GM12892 (cell line): Measurements from ENCODE around the gene INSR.
"Not testable (repeated sequence)": the region's sequence is repeated elsewhere in the genome, so short reads cannot be mapped to it uniquely, and the experiment has no call there.

ENCODE experiments used
- DNase-seq: peaks from one replicate; pipeline ENCODE4 v3.0.0; 2011; ENCODE audit not compliant: insufficient read length
- FAIRE-seq: peaks from 2 replicates; lab custom pipeline; 2011; peaks lifted over from hg19 to GRCh38; lab: Jason Lieb, UNC
- POLR2A ChIP-seq: IDR thresholded peaks from 2 replicates; pipeline ENCODE4 v1.6.1; 2011; ENCODE audit warnings: low read depth, low read length, control low read depth
- POLR2AphosphoS5 ChIP-seq: IDR thresholded peaks from 2 replicates; pipeline ENCODE4 v1.6.1; 2011; ENCODE audit warnings: low read depth, low read length, control low read depth
- TAF1 ChIP-seq: IDR thresholded peaks from 2 replicates; pipeline ENCODE4 v1.6.1; 2011; ENCODE audit warnings: low read depth, mild to moderate bottlenecking, control low read depth, low read length, borderline replicate concordance

INSR gene

DNA sequence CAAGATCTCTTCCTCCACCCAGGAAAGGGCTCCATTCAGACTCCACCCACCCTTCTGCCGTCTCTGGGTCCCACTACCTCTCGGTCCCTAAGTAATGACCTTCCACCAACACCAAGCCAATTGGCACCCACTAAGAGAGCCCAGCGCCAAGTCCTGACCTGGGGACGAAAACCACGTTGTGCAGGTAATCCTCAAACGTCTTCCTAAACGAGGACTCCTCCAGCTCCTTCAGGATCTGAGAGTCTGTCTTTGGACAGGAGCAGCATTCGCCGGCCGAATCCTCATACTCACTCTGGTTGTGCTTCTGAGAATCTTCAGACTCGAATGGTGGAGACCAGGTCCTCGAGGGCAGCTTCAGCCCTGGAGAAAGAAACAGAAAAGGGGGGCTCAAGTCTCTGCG is 141.6 kb downstream of the INSR start:
- no peak for DNase-seq
- FAIRE-seq: no peak
- TF ChIP-seq POLR2A (no peak), POLR2AphosphoS5 (no peak), TAF1 (no peak)

DNA sequence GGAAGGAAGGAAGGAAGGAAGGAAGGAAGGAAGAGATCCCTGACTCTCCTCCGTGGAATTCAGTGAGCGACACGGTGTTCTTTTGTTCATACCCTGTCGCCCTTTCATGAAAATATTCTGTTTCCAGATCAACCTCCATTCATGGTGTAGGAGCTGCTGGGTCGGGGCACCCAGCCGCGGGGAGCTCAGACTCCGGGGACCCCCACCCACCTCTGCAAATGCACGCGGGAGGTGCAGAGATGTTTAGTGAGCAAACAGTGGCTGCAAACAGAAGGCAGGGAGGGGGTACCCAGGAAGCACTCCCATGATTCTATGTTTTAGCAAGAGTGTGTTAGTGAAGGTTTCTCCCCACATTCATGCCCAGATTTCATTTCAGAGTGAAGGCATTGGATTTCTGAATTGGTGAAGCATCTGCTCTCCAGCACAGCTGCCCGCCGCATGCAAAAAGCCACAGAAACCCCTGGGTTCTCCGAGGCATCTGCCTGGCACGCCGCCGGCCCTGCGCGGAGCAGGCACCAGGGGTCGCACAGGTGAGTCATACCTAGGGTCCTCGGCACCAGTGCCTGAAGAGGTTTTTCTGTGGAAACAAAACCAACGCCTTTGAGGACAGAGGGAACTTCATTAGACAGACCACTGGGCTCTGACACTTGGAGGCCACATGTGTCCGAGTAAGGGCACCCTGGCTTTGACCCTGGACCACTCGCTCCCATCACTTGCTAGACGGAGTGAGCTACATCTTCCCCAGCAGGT is 144.1 kb downstream of the INSR start:
- DNase-seq (no peak), FAIRE-seq (no peak)
- TF ChIP-seq POLR2AphosphoS5 (no peak), TAF1 (no peak), POLR2A (no peak)

DNA sequence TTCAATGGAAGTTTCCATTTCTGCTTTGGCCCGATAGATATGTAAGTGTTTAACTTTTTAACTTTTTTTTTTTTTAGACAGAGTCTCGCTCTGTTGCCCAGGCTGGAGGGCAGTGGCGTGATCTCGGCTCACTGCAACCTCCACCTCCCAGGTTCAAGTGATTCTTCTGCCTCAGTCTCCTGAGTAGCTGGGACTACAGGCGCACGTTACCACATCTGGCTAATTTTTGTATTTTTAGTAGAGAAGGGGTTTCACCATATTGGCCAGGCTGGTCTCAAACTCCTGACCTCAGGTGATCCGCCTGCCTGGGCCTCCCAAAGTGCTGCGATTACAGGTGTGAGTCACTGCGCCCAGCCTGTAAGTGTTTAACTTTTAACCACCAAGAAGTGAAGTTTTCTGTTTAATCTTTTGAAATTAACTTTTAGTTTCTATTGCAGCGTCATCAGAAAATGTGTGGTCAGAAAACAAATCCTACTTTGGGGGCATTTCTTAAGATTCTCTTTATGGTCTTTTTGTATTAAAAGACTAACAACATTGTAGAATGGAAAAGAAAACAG is 147.0 kb downstream of the INSR start:
- FAIRE-seq, DNase-seq: not testable (repeated sequence)

GRCh38 chr19:7146086-7146485 is 148.1 kb downstream of the INSR start:
- FAIRE-seq, DNase-seq: not testable (repeated sequence)

DNA sequence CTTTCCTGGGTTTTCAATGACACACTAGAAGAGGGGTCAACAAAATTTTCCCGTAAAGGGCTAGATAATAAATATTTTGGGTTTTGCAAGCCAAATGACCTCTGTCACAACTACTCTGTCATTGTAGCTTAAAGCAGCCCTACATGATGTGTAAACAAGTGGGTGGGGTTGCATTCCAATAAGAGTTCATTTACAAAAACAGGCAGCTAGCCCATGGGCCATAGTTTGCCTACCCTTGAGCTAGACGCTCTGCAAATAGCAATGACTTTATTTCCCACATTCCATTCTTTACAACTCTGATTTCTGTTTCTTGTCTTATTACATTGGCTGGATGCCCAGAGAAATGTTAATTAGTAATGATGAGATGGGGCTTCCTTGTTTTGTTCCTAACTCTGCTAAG is 148.7 kb downstream of the INSR start:
- no peak for DNase-seq
- TF ChIP-seq TAF1: no peak
- no peak for TF ChIP-seq POLR2AphosphoS5
- TF ChIP-seq POLR2A: no peak
- no peak for FAIRE-seq

- TF ChIP-seq POLR2AphosphoS5 (no peak), POLR2A (no peak), TAF1 (no peak)
- FAIRE-seq (no peak), DNase-seq (no peak)
These were observed 151.4 kb downstream of the INSR start for GRCh38 chr19:7142771-7143170.

DNA sequence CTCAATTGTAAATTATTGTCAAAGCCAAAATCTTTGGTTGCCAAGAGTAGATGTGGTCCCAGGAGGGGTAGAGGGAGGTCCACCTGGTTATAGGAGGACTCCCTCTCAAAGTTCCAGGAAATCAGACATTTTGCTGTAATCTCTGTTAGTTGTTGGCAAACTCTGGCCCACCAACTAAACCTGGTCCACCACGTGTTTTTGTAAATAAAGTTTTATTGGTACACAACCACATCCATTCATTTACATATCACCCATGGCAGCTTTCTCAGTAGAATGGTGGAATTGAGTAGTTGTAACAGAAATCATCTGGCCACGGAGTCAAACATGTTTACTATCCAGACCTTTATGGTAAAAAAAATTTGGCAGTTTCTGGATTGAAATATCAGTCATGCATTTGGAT is 154.1 kb downstream of the INSR start:
- no peak for FAIRE-seq
- no peak for DNase-seq
- TF ChIP-seq POLR2A: no peak
- no peak for TF ChIP-seq POLR2AphosphoS5
- TF ChIP-seq TAF1: no peak

DNA sequence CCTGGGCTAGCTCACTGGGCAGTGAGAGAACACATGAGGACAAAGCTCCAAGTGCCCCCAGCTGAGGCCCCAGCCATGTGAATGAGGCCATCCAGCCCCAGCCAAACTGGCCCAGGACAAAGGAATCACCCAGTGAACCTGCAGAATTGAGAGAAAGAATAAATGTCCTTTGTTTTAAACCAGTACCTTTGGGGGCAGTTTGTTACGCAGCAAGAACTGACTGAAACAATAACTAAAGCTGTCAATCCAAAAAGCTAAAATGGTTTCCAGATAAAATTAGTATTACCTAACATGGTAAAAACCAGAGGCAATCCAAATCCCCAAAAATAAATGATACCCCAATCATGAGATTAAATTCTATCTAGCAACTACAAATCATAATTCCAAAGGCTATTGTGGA is 155.1 kb downstream of the INSR start:
- FAIRE-seq (no peak), DNase-seq (no peak)
- TF ChIP-seq TAF1 (no peak), POLR2AphosphoS5 (no peak), POLR2A (no peak)

- TF ChIP-seq POLR2AphosphoS5: no peak
- TF ChIP-seq TAF1: no peak
- TF ChIP-seq POLR2A: no peak
- FAIRE-seq: no peak
These were observed 155.8 kb downstream of the INSR start for GRCh38 chr19:7138402-7138801.

DNA sequence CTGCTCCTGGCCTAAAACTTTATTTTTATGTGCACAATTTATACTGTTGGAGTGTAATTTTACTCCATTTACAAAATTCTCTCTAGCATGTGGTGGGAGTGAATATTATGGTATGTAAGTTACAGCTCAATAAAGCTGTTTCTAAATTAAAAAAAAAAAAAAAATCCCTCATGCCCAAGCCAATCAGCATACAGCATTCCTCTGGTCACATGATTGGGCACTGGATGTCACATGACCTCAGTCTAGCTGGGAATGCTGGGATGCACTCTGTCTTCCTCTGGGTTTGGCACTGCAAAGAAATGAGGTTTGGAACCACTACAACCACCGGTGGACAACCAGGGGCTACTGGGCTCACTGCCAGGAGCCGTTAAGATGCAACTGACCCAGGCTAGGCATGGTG is 157.1 kb downstream of the INSR start:
- TF ChIP-seq TAF1 (no peak), POLR2AphosphoS5 (no peak), POLR2A (no peak)
- FAIRE-seq (no peak), DNase-seq (no peak)

More at GRCh38 chr19:7138402-7138801, 155.8 kb downstream of the INSR start:
- DNase-seq: no peak

GRCh38 chr19:7132054-7132453 is 162.2 kb downstream of the INSR start:
- TF ChIP-seq POLR2AphosphoS5: no peak
- no peak for TF ChIP-seq TAF1
- TF ChIP-seq POLR2A: no peak
- DNase-seq (no peak), FAIRE-seq (no peak)

GRCh38 chr19:7130043-7130442 is 164.2 kb downstream of the INSR start:
- FAIRE-seq (no peak), DNase-seq (no peak)
- TF ChIP-seq POLR2A (no peak), POLR2AphosphoS5 (no peak), TAF1 (no peak)

GRCh38 chr19:7126132-7126531 is 168.1 kb downstream of the INSR start:
- DNase-seq (no peak), FAIRE-seq (no peak)
- TF ChIP-seq POLR2AphosphoS5: no peak
- no peak for TF ChIP-seq TAF1
- TF ChIP-seq POLR2A: no peak
